ENCODE measurements around the gene HSPG2.

Gene HSPG2

DNA sequence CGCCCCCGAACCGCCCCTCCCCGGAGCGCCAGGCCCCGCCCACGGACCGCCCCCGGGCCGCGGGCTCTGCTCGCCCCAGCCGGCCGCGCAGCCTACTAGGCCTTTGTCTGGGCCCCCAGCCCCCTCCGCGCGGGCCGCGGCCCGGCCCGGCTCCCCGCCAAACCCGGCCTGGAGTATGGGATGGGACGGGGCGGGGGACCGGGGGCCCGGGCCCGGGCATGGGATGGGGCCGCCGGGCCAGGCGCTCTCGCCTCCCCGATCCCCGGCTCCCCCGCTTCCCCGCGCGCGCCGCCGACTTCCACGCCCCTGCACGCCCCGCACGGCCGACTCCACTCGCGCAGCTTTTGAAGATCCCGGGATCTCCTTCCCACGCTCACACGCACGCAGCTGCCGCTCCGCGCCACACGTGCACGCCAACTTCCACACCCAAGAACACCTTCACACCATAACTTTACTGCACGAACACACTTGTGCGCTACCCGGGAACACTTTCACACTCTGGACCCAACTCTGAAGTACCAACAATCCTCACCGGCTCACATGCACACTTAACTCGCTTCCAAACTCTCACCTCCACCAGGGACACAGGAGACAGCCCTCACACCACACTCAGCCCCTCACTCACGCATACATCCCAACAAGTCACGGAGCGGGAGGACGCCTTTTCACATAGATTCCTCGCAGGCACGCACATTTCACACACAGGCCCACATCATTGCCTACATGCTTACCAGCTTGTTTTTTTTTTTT is 437 bp upstream of the HSPG2 start:
- peaks cover 8% of the 10 kb centered on the region for H3K4me1 ChIP-seq (ENCODE audit: control insufficient read depth, insufficient read depth, low read length)
- H3K9ac ChIP-seq (ENCODE audit: low read depth, low read length) = no peak overlapping the region
- H3K4me3 ChIP-seq (ENCODE audit: low read depth, low read length) = peak overlapping the region; percentile 75
- H3K36me3 ChIP-seq (ENCODE audit: control insufficient read depth, insufficient read depth, low read length) = peaks cover 2% of the 10 kb centered on the region
- H3K27me3 ChIP-seq (ENCODE audit: control insufficient read depth, insufficient read depth, low read length) = peaks cover 3% of the 10 kb centered on the region
- no peaks in the 10 kb centered on the region for H3K9me3 ChIP-seq (ENCODE audit: control insufficient read depth, insufficient read depth, low read length)

DNA sequence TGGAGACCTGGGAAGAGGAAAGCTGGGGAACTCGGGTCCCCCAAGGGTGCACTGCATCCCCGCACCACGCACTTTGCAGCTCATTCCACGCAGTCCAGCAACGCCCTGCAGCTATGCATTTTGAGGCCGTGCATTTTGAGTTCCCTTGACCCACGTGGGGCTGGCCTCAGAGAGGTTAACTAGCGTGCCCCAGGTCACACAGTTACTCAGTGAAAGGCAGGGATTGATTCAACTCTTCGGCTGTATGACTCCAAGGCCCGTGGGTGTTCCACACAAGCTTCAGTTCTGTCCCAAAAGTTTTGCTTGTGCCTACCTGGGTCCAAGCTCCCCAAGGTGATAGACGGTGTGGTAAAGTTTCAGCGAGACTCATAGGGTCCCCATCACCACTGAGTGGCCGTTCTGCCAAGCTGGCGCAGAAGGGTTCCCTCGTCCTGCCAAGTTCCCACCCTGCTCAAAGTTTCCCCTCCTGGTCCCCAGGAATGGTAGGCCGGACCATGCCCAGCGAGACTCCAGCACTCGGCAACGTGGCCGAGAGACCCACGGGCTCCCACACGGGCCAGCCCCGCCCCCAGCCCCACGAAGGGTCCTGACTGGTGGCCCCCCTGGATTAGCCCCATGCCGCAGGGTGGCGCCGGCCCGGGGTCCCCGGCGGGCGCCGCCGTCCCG is 611 bp downstream of the HSPG2 start:
- Histone ChIP-seq H3K27me3 (ENCODE audit: control insufficient read depth, insufficient read depth, low read length) (peaks cover 3% of the 10 kb centered on the region), H3K36me3 (ENCODE audit: control insufficient read depth, insufficient read depth, low read length) (peaks cover 2% of the 10 kb centered on the region), H3K4me3 (ENCODE audit: low read depth, low read length) (peak overlapping the region; percentile 61), H3K4me1 (ENCODE audit: control insufficient read depth, insufficient read depth, low read length) (peaks cover 8% of the 10 kb centered on the region), H3K9me3 (ENCODE audit: control insufficient read depth, insufficient read depth, low read length) (no peaks in the 10 kb centered on the region), H3K9ac (ENCODE audit: low read depth, low read length) (peak overlapping the region; percentile 32)

DNA sequence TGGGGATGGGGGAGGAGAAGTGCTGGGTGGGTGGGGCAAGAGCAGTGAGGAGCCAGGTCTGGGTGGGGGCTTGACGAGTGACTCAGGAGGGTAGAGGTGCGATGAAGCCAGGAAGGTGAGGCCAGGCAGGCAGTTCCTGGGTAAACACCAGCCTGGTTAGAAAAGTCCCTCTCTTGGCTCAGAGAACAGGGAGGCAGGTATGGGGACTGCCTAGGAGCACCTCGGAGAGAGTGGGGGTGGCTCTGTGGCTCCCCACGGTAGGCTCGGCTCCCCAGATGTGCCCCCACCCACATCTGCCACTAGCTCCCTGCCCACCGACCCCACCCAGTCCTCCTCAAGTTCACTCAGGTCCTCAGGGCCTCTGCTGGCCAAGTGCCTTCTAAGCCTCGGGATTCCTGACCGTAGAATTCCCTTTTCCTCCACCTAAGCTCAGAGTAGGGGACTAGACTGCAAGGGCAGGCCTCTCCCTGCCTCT is 1.2 kb downstream of the HSPG2 start:
- H3K9ac ChIP-seq (ENCODE audit: low read depth, low read length) = peak overlapping the region; percentile 32
- peak overlapping the region; percentile 61 for H3K4me3 ChIP-seq (ENCODE audit: low read depth, low read length)
- H3K4me1 ChIP-seq (ENCODE audit: control insufficient read depth, insufficient read depth, low read length) = peaks cover 8% of the 10 kb centered on the region
- peaks cover 3% of the 10 kb centered on the region for H3K27me3 ChIP-seq (ENCODE audit: control insufficient read depth, insufficient read depth, low read length)
- peaks cover 2% of the 10 kb centered on the region for H3K36me3 ChIP-seq (ENCODE audit: control insufficient read depth, insufficient read depth, low read length)
- H3K9me3 ChIP-seq (ENCODE audit: control insufficient read depth, insufficient read depth, low read length) = no peaks in the 10 kb centered on the region

DNA sequence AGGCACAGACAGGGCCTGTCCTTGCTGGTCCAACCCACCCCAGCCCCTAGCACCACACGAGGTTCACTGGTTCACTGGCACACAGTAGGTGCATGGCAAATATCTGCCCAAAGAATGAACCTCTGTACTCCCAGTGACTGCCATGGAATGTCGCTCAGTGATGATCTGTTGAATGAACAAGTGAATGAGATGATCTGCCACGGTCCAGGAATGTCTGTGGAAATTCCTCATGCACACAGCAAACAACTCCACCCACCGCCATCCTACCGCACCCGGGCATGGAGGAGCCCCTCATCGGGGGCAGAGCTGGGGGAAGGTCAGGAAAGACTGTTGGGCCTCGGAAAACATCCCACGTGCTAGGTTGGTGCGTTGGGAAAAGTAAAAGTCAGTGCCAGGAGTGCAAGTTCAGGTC is 1.7 kb downstream of the HSPG2 start:
- H3K9ac ChIP-seq (ENCODE audit: low read depth, low read length) = no peak overlapping the region
- H3K4me1 ChIP-seq (ENCODE audit: control insufficient read depth, insufficient read depth, low read length) = peaks cover 8% of the 10 kb centered on the region

DNA sequence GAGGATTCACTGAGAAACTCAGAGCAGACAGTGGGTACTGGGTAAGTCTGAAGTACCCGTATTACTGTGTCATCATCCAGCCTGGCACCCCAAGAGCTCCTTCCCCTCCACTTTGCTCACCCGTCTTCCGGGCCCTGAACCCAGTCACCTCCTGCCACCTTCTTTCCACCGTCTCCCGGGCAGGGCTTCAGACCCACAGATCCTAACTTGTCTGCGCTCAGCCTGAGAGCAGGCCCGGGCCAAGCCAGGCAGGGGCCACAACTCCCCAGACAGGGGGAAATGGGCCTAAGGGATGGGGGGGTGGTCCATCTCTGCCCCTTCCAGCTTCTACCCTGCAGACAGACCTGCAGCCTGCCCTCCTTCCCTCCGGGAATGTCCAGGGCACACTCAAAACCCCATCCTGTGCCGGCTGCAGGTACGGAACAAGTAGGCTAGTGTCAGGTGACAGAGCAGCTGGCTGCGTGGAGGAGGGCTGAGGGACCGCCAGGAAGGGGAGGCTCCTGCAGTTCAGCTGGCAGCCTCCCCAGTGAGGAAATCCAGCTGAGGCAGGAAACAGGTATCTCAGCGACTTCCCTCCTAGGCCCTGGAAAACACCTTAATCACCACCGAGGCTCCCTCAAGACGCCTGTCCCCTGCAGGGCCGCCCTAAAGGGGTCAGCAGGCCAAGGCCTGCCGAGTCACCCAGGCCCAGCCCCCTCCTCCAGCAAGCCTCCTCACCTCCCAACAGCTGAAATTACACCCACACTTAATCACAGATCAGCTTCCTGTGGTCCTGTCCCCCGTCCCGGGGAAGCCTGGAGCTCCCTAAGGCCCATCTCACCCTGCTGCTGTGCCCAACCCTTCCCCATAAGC is 3.5 kb downstream of the HSPG2 start:
- peaks cover 7% of the 10 kb centered on the region for H3K36me3 ChIP-seq (ENCODE audit: control insufficient read depth, insufficient read depth, low read length)
- H3K4me3 ChIP-seq (ENCODE audit: low read depth, low read length) = no peak overlapping the region
- peaks cover 8% of the 10 kb centered on the region for H3K4me1 ChIP-seq (ENCODE audit: control insufficient read depth, insufficient read depth, low read length)
- H3K9me3 ChIP-seq (ENCODE audit: control insufficient read depth, insufficient read depth, low read length) = no peaks in the 10 kb centered on the region
- H3K9ac ChIP-seq (ENCODE audit: low read depth, low read length) = peak overlapping the region; percentile 24
- H3K27me3 ChIP-seq (ENCODE audit: control insufficient read depth, insufficient read depth, low read length) = peaks cover under 1% of the 10 kb centered on the region

More for the DNA sequence above, 1.7 kb downstream of the HSPG2 start:
- H3K36me3 ChIP-seq (ENCODE audit: control insufficient read depth, insufficient read depth, low read length) = peaks cover 2% of the 10 kb centered on the region
- no peaks in the 10 kb centered on the region for H3K9me3 ChIP-seq (ENCODE audit: control insufficient read depth, insufficient read depth, low read length)
- H3K27me3 ChIP-seq (ENCODE audit: control insufficient read depth, insufficient read depth, low read length) = peaks cover 3% of the 10 kb centered on the region
- H3K4me3 ChIP-seq (ENCODE audit: low read depth, low read length) = no peak overlapping the region

DNA sequence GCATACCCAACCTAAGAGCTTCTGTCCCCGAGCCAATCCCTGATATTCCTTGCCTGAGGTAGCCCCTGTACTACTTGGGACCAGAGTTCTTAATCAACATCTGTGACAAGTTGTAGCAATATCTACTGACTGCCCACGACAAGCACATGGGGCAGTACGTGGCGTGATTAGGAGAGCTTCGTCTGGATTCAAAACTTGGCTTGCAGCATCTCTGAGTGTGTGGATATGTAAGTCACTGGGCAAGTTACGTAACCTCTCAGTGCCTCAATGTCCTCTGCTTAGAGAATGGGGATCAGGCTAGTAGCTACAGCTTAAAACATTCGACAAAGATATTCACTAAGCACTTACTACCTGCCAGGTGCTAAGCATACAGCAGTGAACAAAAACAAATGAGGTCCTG is 5.0 kb downstream of the HSPG2 start:
- Histone ChIP-seq H3K4me1 (ENCODE audit: control insufficient read depth, insufficient read depth, low read length) (peaks cover 8% of the 10 kb centered on the region), H3K9ac (ENCODE audit: low read depth, low read length) (peak overlapping the region; percentile 14), H3K36me3 (ENCODE audit: control insufficient read depth, insufficient read depth, low read length) (peaks cover 5% of the 10 kb centered on the region), H3K9me3 (ENCODE audit: control insufficient read depth, insufficient read depth, low read length) (no peaks in the 10 kb centered on the region), H3K27me3 (ENCODE audit: control insufficient read depth, insufficient read depth, low read length) (no peaks in the 10 kb centered on the region), H3K4me3 (ENCODE audit: low read depth, low read length) (no peak overlapping the region)

DNA sequence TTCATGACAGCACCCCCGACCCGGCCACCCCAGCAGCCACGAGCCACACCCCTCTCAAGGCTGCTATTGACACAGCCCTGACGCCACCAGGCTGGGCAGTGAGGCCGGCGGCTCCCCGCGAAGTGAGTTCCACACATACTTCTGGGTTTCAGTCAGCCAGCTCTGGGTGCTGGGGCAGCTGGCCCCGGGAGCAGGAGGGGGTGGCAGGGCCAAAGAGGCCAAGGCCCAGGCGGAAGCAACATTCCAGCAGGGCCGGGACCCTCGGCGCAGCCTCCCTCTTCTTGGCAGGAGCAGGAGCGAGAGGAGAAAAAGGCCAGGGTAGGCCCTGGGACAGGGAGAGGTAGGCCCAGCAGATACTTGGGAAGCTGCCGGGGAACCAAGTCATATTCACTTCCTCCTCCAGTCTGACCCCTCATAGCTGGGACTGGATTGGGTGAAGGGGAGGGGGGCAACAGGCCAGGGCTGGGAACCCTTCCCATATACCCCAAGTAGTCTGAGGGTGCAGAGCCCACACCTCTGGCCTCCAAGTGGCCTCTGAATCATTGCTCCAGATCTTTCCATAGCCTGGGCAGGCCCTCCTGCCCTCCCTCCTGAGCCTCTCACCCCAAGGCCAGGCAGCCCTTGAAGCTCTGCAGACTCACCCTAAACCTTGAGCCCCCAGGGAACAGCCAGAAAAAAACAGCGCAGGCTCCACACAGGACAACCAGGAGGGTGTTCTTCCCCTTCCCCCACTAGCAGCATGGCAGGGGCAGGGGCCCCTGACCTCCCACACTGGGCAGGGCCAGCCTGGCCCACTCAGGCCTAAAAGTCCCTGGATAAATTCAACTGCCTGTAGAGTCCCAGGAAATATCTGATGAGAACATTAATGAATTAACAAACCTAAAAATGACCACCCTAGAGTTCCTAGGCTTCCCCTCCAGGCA is 5.7 kb downstream of the HSPG2 start:
- H3K4me1 ChIP-seq (ENCODE audit: control insufficient read depth, insufficient read depth, low read length) = peaks cover 8% of the 10 kb centered on the region
- H3K27me3 ChIP-seq (ENCODE audit: control insufficient read depth, insufficient read depth, low read length) = no peaks in the 10 kb centered on the region
- H3K9ac ChIP-seq (ENCODE audit: low read depth, low read length) = peak overlapping the region; percentile 16
- H3K36me3 ChIP-seq (ENCODE audit: control insufficient read depth, insufficient read depth, low read length) = peaks cover 5% of the 10 kb centered on the region
- no peak overlapping the region for H3K4me3 ChIP-seq (ENCODE audit: low read depth, low read length)
- H3K9me3 ChIP-seq (ENCODE audit: control insufficient read depth, insufficient read depth, low read length) = no peaks in the 10 kb centered on the region

DNA sequence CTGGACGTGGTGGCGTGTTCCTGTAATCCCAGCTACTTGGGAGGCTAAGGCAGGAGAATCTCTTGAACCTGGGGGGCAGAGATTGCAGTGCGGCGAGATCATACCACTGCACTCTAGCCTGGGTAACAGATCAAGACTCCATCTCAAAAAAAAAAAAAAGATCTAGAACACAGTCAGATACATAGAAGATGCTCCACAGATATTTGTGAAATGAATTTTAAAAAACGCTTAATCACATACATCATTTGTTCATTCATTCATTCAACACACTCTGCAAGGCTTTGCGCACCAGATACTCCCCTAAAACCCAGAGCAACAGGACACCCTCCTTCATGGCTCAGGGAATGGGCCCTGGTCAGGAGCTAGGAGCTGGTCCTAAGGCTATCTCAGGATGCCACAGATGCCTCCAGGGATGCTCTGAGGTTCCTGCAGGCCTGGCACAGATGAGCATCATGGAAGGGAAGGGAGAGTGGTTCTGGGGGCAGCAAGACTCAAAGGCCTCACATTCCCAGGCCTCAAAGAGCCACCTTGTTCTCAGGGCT is 6.4 kb downstream of the HSPG2 start:
- Histone ChIP-seq H3K4me1 (ENCODE audit: control insufficient read depth, insufficient read depth, low read length) (peaks cover 8% of the 10 kb centered on the region), H3K9me3 (ENCODE audit: control insufficient read depth, insufficient read depth, low read length) (no peaks in the 10 kb centered on the region), H3K4me3 (ENCODE audit: low read depth, low read length) (no peak overlapping the region), H3K36me3 (ENCODE audit: control insufficient read depth, insufficient read depth, low read length) (peaks cover 5% of the 10 kb centered on the region), H3K9ac (ENCODE audit: low read depth, low read length) (no peak overlapping the region), H3K27me3 (ENCODE audit: control insufficient read depth, insufficient read depth, low read length) (no peaks in the 10 kb centered on the region)

DNA sequence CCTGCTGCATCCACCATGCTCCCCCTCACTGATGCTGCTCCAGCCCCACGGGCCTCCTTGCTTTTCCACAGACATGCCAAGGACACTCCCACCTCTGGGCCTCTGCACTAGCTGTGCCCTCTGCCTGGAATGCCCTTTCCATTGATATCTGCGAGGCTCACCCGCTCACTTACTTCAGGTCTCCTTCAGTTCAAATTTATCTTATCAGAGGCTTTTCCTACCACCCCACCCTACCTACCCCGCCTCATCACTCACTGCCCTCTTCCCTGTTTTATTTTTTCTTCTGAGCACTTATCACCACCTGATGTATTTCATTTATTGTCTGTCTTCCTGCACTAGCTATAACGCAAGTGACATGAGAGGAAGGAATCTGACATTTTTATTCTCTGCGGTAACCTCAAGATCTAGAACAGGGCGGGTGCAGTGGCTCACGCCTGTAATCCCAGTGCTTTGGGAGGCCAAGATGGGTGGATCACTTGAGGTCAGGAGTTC is 7.0 kb downstream of the HSPG2 start:
- Histone ChIP-seq H3K4me3 (ENCODE audit: low read depth, low read length) (no peak overlapping the region), H3K36me3 (ENCODE audit: control insufficient read depth, insufficient read depth, low read length) (peaks cover 5% of the 10 kb centered on the region), H3K27me3 (ENCODE audit: control insufficient read depth, insufficient read depth, low read length) (no peaks in the 10 kb centered on the region), H3K4me1 (ENCODE audit: control insufficient read depth, insufficient read depth, low read length) (peaks cover 6% of the 10 kb centered on the region), H3K9me3 (ENCODE audit: control insufficient read depth, insufficient read depth, low read length) (no peaks in the 10 kb centered on the region), H3K9ac (ENCODE audit: low read depth, low read length) (no peak overlapping the region)

DNA sequence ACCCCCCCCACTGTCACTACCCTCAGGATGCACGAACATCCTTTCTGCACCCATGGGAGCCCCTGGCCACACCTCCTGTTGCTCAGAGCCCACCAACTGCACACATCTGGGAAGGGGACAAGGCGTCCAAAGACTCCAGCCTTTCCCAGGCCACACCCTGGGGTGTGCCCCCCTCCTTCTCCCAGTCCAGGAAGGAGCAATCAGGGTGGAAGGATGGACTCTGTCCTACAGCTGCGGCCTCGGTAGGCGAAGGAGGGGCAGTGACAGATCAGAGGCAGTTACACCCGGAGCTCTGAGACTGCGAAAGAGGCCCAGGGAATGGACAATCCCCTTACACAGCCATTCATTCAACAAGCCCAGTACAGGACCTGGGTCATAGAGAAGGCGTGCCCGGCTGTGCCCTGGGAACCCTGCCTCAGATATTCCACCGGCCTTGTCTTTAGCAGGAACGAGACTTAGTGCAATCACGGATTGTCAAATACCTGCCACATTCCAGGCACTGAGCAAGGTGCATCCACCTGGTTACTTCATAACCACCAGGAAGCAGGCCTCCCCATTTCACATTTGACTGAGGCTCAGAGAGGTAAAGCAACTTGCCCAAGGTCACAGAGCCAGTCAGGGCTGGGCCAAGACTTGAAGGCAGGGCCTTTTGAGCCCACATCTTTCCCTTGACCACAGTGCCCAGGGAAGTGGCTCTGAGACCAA is 9.4 kb downstream of the HSPG2 start:
- Histone ChIP-seq H3K36me3 (ENCODE audit: control insufficient read depth, insufficient read depth, low read length) (peaks cover 5% of the 10 kb centered on the region), H3K4me3 (ENCODE audit: low read depth, low read length) (no peak overlapping the region), H3K9me3 (ENCODE audit: control insufficient read depth, insufficient read depth, low read length) (no peaks in the 10 kb centered on the region), H3K27me3 (ENCODE audit: control insufficient read depth, insufficient read depth, low read length) (no peaks in the 10 kb centered on the region), H3K4me1 (ENCODE audit: control insufficient read depth, insufficient read depth, low read length) (peaks cover 5% of the 10 kb centered on the region), H3K9ac (ENCODE audit: low read depth, low read length) (no peak overlapping the region)
